ENCODE measurements around the gene AGMO. TPM values are rescaled to one million over a fixed set of nuclear protein-coding genes. Genes with fewer than 3 reads are reported as not detected.
"Not testable (repeated sequence)": the region's sequence is repeated elsewhere in the genome, so short reads cannot be mapped to it uniquely, and the experiment has no call there.

AGMO gene
- polyA plus RNA-seq, 1 donor (not counting 4 experiments of a cell fraction or from before 2014, with no cell fraction given) = not detected

GRCh38 chr7:15525652-15526263 lies 36.1 kb downstream of the AGMO start:
- no peak for FAIRE-seq
- H3K36me3 ChIP-seq (ENCODE audit: control insufficient read depth in 2 of 2, extremely low read depth in 1 of 2, insufficient read depth in 2 of 2, low read length in 2 of 2) = no peaks in the 10 kb centered on the region
- H3K9me1 ChIP-seq (ENCODE audit: control insufficient read depth, extremely low read depth, insufficient read depth, low read length) = no peaks in the 10 kb centered on the region
- no peak for TF ChIP-seq EZH2 (IDR thresholded peaks at IDR 0.05; ENCODE audit: low read length)
- TF ChIP-seq CTCF (optimal IDR thresholded peaks at IDR 0.05 in 1 of 3, IDR thresholded peaks at IDR 0.05 in 1 of 3, conservative IDR thresholded peaks at IDR 0.05 in 1 of 3; ENCODE audit: extremely low read depth in 1 of 3, insufficient read depth in 2 of 3, low read length in 3 of 3) = no peak
- H3K27ac ChIP-seq (ENCODE audit: control insufficient read depth, insufficient read depth, low read length) = no peak overlapping the region
- H3K9ac ChIP-seq (ENCODE audit: control insufficient read depth, extremely low read depth, insufficient read depth, low read length) = no peak overlapping the region
- H3K4me3 ChIP-seq (ENCODE audit: control insufficient read depth in 2 of 3, extremely low read depth in 1 of 3, insufficient read depth in 2 of 3, low read depth in 1 of 3, low read length in 3 of 3) = no peak overlapping the region
- no peaks in the 10 kb centered on the region for H3K4me1 ChIP-seq (ENCODE audit: control insufficient read depth, extremely low read depth, insufficient read depth, low read length)
- no peaks in the 10 kb centered on the region for H4K20me1 ChIP-seq (ENCODE audit: control insufficient read depth, extremely low read depth, insufficient read depth, low read length)
- no peaks in the 10 kb centered on the region for H3K9me3 ChIP-seq (ENCODE audit: control insufficient read depth, low read depth, low read length)
- dilution Hi-C loops (cut with MboI; ENCODE audit: extremely low pct_ligation_motif_present, low sequenced_read_pairs) = no loop called here
- no peaks in the 10 kb centered on the region for H3K27me3 ChIP-seq (ENCODE audit: control insufficient read depth, extremely low read depth, insufficient read depth, low read length)
- no peak overlapping the region for H3K4me2 ChIP-seq (ENCODE audit: control insufficient read depth, extremely low read depth, insufficient read depth, low read depth, low read length)
- DNase-seq (ENCODE audit: low read depth, low spot score) = no peak
- no peaks in the 10 kb centered on the region for H3K79me2 ChIP-seq (ENCODE audit: control insufficient read depth, insufficient read depth, low read length)
- H2AFZ ChIP-seq (ENCODE audit: control insufficient read depth, low read length) = no peak overlapping the region

- Histone ChIP-seq H3K36me3 (ENCODE audit: control insufficient read depth in 2 of 2, extremely low read depth in 1 of 2, insufficient read depth in 2 of 2, low read length in 2 of 2) (no peaks in the 10 kb centered on the region), H4K20me1 (ENCODE audit: control insufficient read depth, extremely low read depth, insufficient read depth, low read length) (no peaks in the 10 kb centered on the region), H3K4me3 (ENCODE audit: control insufficient read depth in 2 of 3, extremely low read depth in 1 of 3, insufficient read depth in 2 of 3, low read depth in 1 of 3, low read length in 3 of 3) (no peak overlapping the region), H3K27ac (ENCODE audit: control insufficient read depth, insufficient read depth, low read length) (no peak overlapping the region), H3K79me2 (ENCODE audit: control insufficient read depth, insufficient read depth, low read length) (no peaks in the 10 kb centered on the region), H3K9me3 (ENCODE audit: control insufficient read depth, low read depth, low read length) (no peaks in the 10 kb centered on the region), H2AFZ (ENCODE audit: control insufficient read depth, low read length) (no peak overlapping the region), H3K9ac (ENCODE audit: control insufficient read depth, extremely low read depth, insufficient read depth, low read length) (no peak overlapping the region), H3K4me1 (ENCODE audit: control insufficient read depth, extremely low read depth, insufficient read depth, low read length) (no peaks in the 10 kb centered on the region), H3K9me1 (ENCODE audit: control insufficient read depth, extremely low read depth, insufficient read depth, low read length) (no peaks in the 10 kb centered on the region), H3K27me3 (ENCODE audit: control insufficient read depth, extremely low read depth, insufficient read depth, low read length) (no peaks in the 10 kb centered on the region), H3K4me2 (ENCODE audit: control insufficient read depth, extremely low read depth, insufficient read depth, low read depth, low read length) (no peak overlapping the region)
- no peak for TF ChIP-seq CTCF (optimal IDR thresholded peaks at IDR 0.05 in 1 of 3, IDR thresholded peaks at IDR 0.05 in 1 of 3, conservative IDR thresholded peaks at IDR 0.05 in 1 of 3; ENCODE audit: extremely low read depth in 1 of 3, insufficient read depth in 2 of 3, low read length in 3 of 3)
- TF ChIP-seq EZH2 (IDR thresholded peaks at IDR 0.05; ENCODE audit: low read length) = no peak
- dilution Hi-C loops (cut with MboI; ENCODE audit: extremely low pct_ligation_motif_present, low sequenced_read_pairs) = no loop called here
- DNase-seq (ENCODE audit: low read depth, low spot score) (no peak), FAIRE-seq (no peak)
Observed at GRCh38 chr7:15524077-15524476, 37.7 kb downstream of the AGMO start.

GRCh38 chr7:15517865-15518264 lies 44.0 kb downstream of the AGMO start:
- H3K36me3 ChIP-seq (ENCODE audit: control insufficient read depth in 2 of 2, extremely low read depth in 1 of 2, insufficient read depth in 2 of 2, low read length in 2 of 2); H3K9me3 ChIP-seq (ENCODE audit: control insufficient read depth, low read depth, low read length); H4K20me1 ChIP-seq (ENCODE audit: control insufficient read depth, extremely low read depth, insufficient read depth, low read length); H3K9ac ChIP-seq (ENCODE audit: control insufficient read depth, extremely low read depth, insufficient read depth, low read length); H3K4me1 ChIP-seq (ENCODE audit: control insufficient read depth, extremely low read depth, insufficient read depth, low read length); H3K27me3 ChIP-seq (ENCODE audit: control insufficient read depth, extremely low read depth, insufficient read depth, low read length); H3K9me1 ChIP-seq (ENCODE audit: control insufficient read depth, extremely low read depth, insufficient read depth, low read length); H3K27ac ChIP-seq (ENCODE audit: control insufficient read depth, insufficient read depth, low read length); DNase-seq (ENCODE audit: low read depth, low spot score); H3K4me2 ChIP-seq (ENCODE audit: control insufficient read depth, extremely low read depth, insufficient read depth, low read depth, low read length); H3K79me2 ChIP-seq (ENCODE audit: control insufficient read depth, insufficient read depth, low read length); dilution Hi-C loops (cut with MboI; ENCODE audit: extremely low pct_ligation_motif_present, low sequenced_read_pairs); H3K4me3 ChIP-seq (ENCODE audit: control insufficient read depth in 2 of 3, extremely low read depth in 1 of 3, insufficient read depth in 2 of 3, low read depth in 1 of 3, low read length in 3 of 3); H2AFZ ChIP-seq (ENCODE audit: control insufficient read depth, low read length); FAIRE-seq: not testable (repeated sequence)

Measured in keratinocyte (primary cell).